ENCODE results near the gene GRAMD1B.

Gene GRAMD1B

DNA sequence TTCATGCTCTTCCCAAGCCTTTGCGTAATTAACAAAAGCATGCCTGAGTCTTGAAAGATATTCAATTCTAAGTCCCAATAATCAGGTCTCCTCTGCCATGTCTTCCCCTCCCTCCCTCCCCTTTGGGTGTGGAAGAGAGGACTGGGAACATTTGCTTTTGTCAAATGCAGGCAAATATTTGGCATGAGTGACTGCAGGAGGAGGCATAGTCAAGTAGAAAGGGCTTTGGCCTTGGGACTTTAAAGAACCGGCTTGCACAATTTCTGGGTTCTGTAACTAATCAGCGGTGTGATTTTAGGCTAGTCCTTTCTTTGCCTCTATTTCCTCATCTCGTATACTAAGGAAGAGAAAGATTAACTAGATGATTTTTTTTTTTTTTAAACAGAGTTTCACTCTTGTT is 164.9 kb downstream of the GRAMD1B start:
- DNase-seq, result no peak

DNA sequence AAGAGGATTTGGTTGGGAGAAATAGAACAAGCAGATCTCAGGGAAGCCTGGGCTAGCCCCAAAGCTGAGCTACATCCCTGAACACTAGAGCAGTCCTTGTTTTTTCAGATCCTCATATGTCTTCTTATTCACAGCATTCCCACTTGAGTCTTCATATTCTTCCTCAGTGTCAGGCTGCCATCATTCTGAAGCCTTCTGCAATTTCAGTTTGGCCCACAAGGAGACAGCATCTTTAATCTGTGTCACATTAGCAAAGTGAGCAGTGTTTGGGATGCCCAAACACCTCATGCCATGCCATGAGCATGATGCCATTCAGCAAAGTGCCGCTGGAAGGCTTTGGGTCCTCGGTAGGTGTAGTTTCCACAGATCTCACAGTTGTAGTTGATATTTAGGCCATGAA is 167.8 kb downstream of the GRAMD1B start:
- DNase-seq, result no peak

DNA sequence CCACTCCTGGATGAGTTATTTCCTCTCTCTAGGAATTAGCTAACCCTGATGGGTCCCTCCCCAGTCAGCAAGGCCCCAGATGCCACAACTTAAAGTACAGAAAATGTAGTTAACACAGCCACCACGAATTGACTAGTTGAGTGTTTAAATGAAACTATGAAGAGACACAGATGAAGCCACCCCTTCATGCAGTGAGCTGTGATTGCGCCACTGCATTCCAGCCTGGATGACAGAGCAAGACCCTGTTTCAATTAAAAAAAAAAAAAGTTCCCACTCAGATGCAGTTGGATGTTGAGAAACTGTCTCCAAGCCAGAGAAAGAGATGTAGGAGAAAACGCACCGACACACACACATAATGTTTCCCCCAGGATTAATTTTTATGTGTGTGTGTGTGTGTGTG is 171.1 kb downstream of the GRAMD1B start:
- no peak for DNase-seq

DNA sequence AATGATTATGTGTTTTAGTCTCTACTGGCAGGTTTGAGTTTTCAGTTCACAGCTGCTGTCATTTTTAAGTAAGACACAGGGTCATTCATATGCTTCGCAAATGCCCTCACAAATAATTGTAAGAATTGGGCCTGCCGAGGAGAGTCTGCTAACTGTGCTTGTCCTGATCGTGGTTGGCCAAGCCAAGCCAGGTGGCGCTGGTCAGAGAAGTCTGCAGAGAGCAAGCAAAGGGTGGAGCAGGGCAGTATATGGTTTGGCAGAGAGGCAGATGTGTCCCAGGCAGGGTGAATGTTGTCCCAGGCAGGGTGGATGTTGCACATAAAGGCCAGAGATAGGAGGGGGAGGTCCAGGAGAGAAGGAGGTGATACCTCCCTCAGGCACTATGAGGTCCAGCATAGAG is 171.7 kb downstream of the GRAMD1B start:
- no peak for DNase-seq

DNA sequence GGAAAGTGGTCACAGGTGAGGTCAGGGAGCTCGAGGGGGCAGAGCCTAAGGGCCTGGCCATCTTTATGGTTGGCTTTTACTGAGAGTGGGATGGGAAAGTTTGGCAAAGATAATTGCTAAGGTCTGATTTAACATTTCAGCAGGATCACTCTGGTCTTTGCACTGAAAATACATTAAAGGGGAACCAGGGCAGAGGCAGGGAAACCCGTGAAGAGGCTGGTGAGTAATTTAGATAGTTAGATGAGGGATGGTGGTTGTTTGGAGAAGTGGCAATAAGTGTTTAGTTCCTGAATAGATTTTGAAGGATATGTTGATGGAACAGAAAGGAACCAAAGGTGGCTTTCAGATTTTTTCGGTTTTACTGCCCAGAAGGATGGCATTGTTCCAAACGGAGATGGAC is 173.6 kb downstream of the GRAMD1B start:
- no peak for DNase-seq

DNA sequence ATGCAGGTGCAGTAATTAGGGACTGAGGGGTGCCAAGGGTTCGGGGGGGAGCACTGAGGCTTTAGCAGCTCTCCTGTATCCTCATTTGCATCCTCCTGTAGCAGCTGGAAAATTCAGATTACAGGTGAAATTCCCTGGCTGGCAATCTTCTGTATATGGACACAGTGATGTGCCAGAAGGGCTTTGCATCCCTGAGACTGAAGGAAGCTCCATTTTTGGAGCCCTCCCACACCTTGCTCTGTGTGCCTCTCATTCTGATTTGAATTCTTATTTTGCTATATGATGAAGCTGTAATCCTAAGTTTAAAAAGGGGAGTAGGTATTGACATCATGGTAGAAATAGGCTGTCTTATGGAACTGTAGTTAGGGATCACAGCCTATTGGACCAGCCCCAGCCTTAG is 177.7 kb downstream of the GRAMD1B start:
- no peak for DNase-seq

DNA sequence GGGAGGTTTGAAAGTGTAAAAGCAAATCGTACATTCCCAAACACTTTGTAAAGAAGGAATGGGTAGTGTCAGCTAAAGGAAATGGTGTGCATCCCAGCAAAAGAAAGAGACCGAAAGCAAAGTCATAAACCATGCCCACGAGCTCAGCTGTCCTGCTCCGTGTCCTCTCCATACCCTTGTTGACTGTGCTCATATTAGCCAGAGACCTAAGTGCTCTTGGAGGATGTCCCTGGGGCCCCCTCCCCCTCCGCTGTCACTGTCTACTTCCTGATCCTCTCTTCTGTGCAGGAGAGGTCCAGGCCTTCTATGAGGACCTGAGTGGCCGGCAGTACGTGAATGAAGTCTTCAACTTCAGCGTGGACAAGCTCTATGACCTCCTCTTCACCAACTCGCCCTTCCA is 178.3 kb downstream of the GRAMD1B start:
- no peak for DNase-seq

DNA sequence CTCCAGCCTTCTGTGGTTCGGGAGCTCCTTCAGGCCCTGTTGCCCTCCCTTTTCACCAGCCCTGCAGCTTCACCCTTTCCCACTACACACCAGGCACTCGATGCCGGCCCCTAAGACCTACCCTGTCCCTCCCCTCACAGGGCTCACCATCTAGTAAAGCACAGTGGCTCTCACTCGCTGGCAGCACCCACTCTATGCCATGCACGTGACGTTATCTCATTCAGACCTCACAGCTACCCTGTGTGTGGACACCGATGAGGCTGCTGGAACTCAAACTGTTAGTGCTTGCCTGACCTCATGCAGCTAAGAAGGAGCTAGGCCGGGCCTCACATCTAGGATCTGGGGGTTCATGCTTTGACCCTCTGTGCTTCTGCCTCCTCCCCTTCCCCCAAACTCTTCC is 178.9 kb downstream of the GRAMD1B start:
- DNase-seq, result no peak

DNA sequence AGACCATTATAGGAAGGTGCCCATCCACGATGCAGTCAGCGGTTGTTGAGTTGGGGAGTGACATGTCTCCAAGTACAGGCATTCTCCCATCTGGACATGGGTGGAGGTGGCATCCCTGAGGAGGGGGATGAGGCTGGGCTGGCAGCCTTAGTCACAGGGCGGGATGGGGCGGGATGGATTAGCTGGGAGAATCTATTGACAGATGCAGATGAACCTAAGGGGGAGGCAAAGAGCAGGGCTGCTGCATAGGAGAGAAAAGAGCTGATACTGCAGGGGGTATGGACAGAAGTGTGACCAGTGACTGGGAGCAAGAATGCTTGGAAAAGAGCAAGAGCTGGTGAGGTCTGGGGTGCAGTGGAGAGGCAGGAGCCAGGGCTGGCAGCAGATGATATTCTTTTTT is 181.6 kb downstream of the GRAMD1B start:
- no peak for DNase-seq

DNA sequence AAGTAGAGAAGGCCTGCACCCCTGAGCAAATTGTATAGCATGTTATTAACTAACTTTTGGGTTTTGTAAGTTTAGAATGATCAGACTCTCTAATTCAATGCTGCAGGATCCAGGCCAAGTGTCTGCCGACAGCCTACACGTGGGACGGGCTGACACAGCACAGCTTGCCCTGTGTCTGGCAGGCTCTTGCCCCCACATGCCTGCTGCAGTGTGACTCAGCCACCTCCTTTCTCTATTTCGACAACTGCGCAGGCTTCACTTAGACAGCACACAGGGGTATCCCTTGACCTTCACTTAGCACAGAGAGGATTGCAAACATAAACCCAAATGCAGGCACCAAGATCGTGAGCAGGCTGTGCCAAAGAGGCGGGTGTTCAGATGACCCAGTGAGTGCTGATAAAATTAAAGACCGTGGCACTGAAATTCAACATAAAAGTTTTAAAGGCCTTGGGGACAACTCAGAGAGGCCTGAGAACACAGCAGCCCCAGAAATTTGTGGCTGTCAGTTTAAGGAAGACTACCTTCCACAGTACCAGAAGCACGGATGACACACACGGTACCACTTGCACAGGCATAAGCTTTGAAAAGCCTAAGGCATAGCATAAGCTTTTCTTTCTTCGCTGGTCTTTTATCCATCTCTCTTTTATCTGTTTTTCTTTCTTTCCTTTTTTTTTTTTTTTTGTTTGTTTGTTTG is 186.6 kb downstream of the GRAMD1B start:
- DNase-seq, result no peak

DNA sequence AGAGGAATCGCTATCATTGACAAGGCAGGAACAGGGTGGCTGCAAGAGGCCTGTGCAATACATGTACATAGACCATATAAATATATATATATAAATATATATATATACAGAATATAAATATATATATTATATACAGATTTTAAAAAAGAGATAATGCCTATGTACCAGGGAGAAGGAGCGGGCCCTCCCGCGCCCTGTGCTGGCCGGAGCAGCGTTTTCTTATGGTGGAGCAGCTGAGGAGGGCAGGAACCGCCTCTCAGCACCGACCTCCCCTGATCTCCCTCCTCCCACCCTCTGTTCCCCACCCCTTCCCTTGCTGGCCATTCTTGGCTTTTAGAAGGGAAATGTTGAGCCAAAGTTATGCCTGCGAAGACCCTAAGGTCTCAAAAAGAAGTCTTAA is 192.5 kb downstream of the GRAMD1B start:
- no peak for DNase-seq

DNA sequence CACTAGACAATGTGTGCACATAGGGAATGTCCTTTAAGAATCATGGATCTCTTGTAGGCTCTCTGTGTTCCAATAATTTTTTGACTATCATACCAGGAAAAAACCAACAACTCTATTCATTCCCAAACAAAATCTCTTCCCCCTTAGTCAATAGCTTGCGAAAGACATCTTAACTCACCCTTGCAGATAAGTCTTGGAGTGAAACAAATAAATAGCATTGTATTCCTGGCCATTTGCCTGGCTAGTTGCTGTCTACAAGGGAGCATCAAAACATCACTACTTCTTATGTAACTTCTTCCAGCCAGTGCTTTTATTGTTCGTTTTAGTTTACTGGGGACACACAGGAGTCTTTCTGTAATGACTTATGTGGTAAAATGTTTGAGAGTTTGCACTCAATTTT is 194.9 kb downstream of the GRAMD1B start:
- no peak for DNase-seq

DNA sequence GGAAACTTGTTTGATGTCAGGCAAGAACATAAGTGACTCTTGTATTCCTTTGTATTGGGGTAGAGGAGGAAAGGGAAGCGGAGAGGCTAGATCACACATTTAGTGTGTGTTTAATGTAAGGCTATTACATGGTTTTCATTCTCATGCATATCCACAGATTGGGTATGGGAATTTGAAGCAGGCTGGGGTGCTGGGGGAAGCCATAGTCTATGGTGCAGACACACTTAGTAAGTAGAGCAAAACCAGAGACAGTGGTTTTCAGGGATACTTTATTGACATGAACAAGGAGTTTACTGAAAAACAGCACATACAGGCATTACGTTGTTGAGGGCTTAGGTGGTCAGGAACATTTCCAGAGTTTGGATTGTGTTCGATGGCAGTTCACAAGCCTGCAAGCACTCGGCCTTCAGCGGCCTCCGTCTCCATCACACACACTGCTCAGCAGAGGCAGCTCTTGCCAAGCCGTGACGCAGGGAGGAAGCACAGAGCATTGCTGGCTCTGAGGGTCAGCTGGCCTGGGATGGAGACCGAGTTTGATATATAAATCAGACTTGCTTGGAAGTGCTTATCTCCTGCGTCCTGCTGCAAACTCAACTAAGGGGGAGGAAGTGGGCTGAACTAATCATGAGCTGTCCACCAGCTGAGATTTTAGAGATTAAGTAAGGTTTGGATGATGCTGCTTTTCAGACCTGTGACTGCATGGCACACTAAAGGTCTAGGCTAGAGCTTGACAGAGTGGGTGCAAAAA is 199.0 kb downstream of the GRAMD1B start:
- no peak for DNase-seq

DNA sequence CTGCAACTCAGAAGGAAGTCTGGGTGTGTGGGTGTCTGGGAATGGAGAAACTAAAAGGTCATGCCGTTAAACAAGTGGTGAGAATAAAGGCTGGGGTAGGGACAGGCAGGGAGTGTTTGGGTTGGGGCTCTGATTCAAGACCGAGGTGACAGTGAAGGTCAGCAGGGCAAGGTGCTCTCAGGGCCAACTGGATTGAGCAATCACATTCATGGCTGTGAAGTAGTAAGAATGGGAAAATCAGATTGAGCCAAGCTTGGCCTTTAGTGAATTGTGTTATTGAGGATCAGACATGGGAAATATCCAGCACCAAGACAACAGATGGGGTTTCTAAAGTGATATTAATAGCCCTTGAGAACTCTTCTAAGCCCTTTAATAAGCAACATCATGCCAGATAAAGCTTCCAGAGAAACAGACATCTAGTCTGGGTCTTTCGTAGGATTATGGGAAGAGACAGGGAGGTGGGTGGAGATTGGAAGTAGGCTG is 200.1 kb downstream of the GRAMD1B start:
- DNase-seq, result no peak

DNA sequence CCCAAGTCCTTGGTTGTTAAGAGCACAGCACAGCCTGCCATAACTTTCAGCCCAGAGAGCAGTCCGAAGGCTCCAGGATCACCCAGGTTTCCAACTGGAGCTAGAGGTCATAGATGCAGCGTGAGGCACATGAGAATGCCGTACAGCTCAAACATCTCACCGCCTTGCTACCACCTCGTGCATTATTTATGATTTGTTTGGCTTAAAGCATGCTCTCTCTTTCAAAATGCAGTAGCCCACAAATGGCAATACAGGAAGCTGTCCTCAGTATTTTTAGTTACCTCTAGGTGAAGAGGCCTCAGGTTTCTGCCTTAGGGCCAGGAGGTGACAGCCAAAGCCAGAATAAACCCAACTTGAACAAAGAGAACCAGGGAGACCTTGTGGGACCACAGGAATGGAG is 210.0 kb downstream of the GRAMD1B start:
- DNase-seq, result no peak

DNA sequence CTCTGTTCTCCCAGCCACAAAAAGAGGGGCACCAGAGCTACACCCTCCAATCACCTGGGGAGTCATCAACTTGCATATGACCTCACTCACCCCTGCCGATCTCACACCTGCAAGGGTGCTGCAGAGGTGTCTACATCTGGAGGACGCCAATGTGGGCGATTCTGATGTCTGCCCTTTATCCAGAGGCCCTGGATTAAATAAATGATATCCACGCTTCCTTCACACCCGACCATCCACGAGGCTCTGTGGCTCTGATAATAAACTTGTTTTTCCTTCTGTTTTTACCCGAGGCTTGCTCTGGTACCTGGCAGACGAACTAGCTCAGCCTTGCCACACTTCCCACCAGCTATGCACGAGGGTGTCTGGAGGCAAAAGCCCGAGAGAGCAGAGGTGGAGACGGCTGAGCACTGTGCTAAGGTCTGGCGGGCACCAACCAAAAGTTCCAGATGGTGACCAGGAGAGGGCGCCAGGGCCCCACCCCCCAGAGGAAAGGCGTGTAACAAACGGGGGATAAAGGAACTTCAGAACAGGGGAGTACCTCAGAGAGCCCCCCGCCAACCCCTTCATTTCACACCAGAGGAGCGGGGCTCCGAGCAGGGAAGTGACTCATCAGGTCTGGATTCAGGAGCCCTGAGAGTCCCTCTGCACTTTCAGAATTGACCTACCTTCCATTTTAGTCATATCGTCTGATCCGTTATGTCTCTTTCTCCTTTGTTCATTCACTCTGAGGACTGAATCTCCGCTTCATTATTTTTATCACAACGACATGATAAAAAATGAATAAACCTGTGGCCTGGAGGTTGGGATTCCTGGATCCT is 210.8 kb downstream of the GRAMD1B start:
- no peak for DNase-seq

DNA sequence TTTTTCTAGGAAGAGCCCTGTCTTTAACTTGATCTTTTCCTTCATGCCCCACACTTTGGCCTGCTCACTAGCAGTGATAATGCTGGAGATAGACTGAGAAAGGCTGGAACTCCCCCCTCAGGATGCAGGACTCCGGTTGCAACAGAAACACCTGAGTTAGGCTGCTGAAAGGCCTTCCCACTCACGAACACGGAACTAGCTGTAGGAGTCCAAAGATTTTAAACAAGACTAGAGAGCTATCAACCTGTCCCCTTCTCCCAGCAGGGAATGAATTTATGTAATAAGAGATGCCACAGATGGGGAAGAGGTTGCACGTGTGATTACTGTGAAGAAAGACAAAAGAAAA is 211.4 kb downstream of the GRAMD1B start:
- DNase-seq, result no peak

DNA sequence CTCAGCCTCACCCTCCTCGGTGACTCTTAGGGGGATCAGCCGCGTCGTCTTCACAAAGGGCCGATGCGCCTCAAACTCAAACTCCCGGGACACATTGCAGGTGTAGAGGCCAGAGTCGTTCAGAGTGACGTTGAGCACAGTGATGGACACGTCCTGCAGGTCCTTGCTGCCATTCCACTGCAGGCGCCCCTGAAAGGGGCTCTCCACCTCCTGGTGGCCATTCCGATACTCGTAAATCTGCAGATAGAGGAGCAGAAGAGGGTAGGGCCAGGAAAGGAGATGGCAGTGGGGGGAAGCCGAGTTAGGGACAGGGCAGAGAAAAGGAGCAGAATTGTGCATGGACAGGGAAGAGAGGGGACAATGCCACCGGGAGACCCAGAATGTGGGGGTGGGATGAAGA is 212.4 kb downstream of the GRAMD1B start:
- no peak for DNase-seq

DNA sequence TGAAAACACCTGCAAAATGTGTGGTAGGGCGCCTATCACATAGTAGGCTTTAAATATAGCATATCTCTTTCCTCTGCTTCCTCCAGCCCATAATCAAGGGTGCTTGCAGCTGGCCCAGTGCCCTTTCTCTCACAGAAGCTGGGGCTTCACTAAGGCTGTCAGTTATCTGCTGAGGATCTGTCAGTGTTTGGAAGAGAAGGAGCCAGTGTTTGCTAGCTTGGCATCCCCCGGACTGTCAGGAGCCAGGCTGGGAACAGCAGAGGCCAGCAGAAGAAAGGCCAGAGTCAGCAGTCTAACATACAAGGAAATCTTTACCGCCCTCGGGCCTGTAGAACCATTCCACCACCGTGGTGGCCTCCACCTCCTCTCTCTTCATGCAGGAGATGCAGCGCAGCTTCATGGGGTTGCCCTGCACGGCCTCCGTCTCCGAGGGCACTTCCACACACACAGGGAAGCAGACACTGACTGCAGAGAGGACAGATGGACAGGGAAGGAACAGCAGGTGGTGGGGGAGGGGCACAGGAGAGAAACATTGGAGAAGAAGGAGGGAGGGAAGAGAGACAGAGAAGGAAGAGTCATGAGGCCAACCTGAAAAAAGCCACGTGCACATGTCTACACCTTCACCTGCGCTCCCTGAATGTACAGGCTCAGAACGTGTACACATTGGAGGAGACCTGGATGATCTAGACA is 215.4 kb downstream of the GRAMD1B start:
- no peak for DNase-seq

DNA sequence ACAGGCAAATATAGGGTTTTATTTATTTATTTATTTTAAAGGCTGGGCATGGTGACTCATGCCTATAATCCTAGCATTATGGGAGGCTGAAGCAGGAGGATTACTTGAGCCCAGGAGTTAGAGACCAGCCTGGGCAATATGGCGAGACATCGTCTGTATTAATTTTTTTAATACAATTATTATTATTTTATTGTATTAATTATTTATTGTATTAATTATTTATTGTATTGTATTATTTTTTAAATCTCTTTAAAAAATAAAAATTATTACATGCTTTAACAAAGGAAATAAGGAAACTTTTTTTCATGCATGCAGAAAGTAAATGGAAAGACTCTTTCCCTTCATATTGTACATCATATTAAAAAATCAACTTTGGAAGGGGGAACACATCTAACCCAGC is 220.8 kb downstream of the GRAMD1B start:
- no peak for DNase-seq

DNA sequence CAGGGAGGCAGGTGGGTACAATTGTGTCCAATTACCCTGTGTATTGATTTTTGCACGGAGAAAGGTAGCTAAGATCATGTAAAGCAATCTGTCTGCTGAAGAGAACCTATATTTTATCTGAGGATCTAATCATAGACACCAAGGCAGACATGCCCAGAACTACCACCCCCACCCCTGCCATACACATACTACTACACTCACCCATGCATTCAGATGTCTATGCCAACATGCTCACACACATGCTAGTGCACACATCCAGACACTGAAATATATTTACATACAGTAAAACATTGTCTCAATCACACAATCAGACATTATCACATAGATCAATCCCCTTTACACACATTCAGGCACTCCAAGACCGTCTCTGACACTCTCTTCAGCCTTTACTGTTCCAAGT is 222.5 kb downstream of the GRAMD1B start:
- DNase-seq, result no peak

DNA sequence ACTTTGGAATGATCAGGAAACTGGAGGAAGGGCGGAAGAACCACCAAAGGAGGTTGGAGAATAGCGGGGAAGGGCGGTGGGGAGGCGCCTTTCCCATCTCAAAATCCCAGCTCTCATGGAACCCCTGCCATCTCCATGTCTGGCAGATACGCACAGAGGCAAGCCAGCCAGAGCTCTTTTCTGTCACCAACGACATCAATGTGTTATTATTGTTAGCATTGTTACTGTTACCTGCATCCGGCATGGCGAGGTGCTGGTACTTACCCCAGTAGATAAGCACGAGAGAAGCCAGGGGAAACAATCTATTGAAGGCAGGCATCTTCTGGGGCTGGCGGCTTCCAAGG is 223.4 kb downstream of the GRAMD1B start:
- no peak for DNase-seq

DNA sequence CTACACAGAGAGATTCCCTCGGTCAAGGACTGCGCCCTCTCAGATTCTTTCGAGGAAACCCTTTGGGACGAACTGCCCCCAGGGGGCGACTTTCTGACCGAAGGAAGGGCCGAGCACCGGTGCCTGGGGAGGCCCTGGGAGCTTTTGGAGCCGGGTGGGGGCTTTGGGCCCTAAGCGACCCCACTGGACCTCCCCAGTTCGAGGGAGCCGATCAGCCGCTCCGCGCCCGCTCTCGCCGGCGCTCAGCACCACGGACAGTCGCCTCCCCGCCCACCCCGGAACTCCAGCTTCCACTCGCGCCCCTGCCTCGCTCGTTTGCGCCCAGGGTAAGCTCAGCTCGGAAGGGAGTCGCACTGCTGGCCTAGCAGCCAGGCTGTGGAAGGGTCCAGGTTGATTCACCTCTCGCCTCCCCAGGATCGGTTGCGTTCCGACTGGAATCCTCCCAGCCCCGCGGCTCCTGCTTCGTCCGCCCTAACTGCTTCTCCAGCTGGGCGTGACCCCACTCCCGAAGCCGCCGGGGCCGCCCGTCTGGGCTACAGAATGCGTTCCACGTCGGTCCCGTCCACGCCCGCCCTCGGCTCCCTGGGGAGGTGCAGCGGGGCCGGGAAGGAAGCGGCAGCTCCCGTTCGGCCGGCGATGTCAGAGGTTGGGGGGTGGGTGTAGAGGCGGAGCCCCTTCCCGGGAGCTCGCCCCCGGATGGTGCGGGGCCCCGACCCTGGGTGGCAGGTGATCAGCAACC is 223.9 kb downstream of the GRAMD1B start:
- DNase-seq, result peak; percentile 7
